Measurements from ENCODE around the gene AKT3.

GRCh38 chr1:243729956-243730355 is 120.1 kb downstream of the AKT3 start:
- no peak for TF ChIP-seq CTCF (IDR thresholded peaks at IDR 0.05; ENCODE audit: low read length)
- no peak for TF ChIP-seq EZH2 (optimal IDR thresholded peaks at IDR 0.05; ENCODE audit: low read depth, low read length)

All from MM.1S (cell line).